KOPT-K1 (cell line): ENCODE measurements around the gene CDK16.

Experiments
- H3K27ac ChIP-seq: fragments of 200-600 bp; sonication (generic); 2 replicates; pipeline ENCODE4 v1.5.1; 2016; ENCODE audit warnings: antibody characterized with exemption, mild to moderate bottlenecking, low read depth, low read length; ENCODE audit not compliant: poor library complexity, severe bottlenecking
- H3K36me3 ChIP-seq: fragments of 200-600 bp; sonication (generic); 2 replicates; pipeline ENCODE4 v1.5.1; 2017; ENCODE audit warnings: antibody characterized with exemption, mild to moderate bottlenecking, low read length, moderate library complexity; ENCODE audit not compliant: insufficient read depth
- H3K9me3 ChIP-seq: fragments of 200-600 bp; sonication (generic); 2 replicates; pipeline ENCODE4 v1.5.1; 2017; ENCODE audit warnings: antibody characterized with exemption, low read length, mild to moderate bottlenecking; ENCODE audit not compliant: insufficient read depth, poor library complexity, severe bottlenecking

Gene CDK16

DNA sequence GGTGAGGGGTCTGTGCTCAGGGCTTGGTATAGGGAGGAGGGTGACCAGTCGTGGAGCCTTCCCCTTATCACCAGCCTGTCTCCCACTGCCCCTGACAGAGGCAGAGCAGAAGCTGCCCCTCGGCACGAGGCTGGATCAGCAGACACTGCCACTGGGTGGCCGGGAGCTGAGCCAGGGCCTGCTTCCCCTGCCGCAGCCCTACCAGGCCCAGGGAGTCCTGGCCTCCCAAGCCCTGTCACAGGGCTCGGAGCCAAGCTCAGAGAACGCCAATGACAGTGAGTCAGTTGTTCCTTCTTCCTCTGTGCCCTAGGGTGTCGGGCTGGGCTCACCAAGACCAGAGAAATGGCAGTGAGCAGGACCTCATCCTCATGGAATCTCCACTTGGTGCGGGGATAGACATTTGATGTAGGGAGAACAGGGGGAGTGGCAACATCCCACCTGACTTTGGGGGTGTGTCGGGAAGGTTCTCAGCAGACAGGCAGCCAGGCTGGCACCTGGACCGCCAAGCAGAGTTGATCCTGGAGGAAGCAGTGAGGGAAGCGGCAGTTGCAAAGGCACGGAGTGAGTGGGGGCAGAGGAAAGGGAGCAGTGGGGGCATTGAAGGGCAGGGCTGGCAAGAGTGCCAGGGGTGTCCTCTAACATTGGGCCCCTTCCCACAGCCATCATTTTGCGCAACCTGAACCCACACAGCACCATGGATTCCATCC, 39.1 kb upstream of the CDK16 start:
- H3K36me3 ChIP-seq = peaks cover 94% of the 10 kb centered on the region
- no peak overlapping the region for H3K27ac ChIP-seq

DNA sequence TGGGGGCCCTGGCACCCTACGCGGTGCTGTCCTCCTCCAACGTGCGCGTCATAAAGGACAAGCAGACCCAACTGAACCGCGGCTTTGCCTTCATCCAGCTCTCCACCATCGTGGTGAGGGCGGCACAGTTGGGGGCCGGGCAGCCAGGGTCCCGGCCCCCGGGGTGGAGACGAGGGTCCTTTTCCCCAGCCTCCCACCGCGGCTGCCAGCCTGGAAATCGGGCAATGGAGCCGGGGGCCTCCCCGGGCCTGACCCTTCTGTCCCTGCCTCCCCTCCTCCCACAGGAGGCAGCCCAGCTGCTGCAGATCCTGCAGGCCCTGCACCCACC, 38.6 kb upstream of the CDK16 start:
- no peak overlapping the region for H3K27ac ChIP-seq
- peaks cover 94% of the 10 kb centered on the region for H3K36me3 ChIP-seq
- no peaks in the 10 kb centered on the region for H3K9me3 ChIP-seq

More for the DNA sequence above, 39.1 kb upstream of the CDK16 start:
- H3K9me3 ChIP-seq = no peaks in the 10 kb centered on the region

DNA sequence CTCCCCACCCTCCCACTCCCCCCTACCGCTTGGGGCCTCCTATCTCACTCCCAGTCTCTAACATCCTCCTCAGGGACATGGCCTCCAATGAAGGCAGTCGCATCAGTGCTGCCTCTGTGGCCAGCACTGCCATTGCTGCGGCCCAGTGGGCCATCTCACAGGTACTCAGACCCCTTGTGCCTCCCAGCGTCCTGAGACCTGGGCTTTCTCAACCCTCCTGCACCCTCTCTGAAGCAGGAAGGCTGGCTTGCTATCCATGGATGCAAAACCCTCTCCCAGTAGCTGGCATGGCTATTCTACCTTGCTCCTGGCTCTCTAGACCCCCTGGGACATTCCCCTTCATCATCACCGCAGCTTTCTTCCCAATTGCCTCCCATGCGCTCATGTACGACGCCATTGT, 38.1 kb upstream of the CDK16 start:
- Histone ChIP-seq H3K36me3 (peaks cover 94% of the 10 kb centered on the region), H3K9me3 (no peaks in the 10 kb centered on the region), H3K27ac (no peak overlapping the region)

DNA sequence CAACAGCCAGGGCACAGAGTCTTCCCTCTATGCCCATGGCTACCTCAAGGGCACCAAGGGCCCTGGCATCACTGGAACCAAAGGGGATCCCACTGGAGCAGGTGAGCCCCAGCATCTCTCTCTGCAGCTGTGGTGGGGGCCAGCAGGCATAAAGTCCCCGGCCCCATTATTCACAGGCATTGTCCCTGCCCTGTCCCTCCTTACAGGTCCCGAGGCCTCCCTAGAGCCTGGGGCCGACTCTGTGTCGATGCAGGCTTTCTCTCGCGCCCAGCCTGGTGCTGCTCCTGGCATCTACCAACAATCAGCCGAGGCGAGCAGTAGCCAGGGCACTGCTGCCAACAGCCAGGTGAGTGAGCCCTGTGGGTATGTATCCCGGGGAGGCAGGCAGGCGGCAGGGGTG, 37.2 kb upstream of the CDK16 start:
- Histone ChIP-seq H3K9me3 (no peaks in the 10 kb centered on the region), H3K36me3 (peaks cover 94% of the 10 kb centered on the region), H3K27ac (no peak overlapping the region)

DNA sequence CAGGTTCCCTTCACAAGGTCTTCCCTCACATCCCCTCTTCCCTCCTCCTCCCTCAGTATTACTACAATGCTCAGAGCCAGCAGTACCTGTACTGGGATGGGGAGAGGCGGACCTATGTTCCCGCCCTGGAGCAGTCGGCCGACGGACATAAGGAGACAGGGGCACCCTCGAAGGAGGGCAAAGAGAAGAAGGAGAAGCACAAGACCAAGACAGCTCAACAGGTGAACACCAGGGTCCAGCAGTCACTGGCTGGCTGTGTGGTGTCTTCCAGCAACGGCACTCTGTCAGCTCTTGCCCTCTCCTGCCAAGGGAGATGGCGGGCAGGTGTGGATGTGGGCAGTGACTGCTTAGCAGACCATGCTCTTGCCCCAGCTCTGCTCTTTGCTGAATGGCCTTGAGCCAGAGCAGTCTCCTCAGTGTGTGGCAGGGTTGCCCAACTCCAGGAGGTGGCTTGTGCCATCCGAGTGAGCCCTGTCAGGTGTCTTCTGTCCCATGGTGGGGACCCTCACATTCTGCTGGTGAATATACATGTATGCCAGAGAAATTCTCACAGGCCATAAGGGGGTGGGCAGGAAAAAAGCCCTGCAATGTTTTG, 36.3 kb upstream of the CDK16 start:
- peaks cover 94% of the 10 kb centered on the region for H3K36me3 ChIP-seq
- no peak overlapping the region for H3K27ac ChIP-seq
- H3K9me3 ChIP-seq = no peaks in the 10 kb centered on the region

DNA sequence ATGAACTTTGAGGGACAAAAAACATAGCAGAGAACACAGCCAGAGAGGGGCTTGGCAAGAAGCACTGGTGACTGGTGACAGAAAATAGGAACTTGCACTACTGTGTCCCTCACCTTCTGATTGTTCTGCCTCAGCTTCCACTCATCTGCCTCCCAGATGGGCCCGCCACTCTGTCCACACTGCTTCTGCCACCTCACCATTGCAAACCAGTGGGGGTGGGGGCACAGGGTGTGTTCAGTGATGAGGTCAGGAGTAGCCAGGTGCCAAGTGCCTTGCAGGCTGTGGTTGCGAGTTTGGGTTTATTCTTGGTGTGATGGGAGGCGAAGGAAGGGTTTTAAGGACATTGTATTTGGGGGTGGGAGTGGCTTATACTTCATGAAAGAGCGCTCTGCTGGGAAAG, 34.0 kb upstream of the CDK16 start:
- H3K27ac ChIP-seq = no peak overlapping the region
- H3K9me3 ChIP-seq = no peaks in the 10 kb centered on the region
- H3K36me3 ChIP-seq = peaks cover 74% of the 10 kb centered on the region

DNA sequence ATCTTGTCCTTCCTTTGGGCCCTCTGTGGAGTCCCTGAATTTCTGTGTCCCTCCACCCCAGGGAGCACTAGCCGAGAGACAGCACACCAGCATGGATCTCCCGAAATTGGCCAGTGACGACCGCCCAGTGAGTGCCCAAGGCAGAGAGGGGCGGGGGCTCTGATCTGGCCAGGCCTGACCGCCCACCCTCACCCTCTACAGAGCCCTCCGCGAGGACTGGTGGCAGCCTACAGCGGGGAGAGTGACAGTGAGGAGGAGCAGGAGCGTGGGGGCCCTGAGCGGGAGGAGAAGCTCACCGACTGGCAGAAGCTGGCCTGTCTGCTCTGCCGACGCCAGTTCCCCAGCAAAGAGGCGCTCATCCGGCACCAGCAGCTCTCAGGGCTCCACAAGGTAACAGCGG, 33.2 kb upstream of the CDK16 start:
- no peak overlapping the region for H3K27ac ChIP-seq
- H3K36me3 ChIP-seq = peaks cover 68% of the 10 kb centered on the region

DNA sequence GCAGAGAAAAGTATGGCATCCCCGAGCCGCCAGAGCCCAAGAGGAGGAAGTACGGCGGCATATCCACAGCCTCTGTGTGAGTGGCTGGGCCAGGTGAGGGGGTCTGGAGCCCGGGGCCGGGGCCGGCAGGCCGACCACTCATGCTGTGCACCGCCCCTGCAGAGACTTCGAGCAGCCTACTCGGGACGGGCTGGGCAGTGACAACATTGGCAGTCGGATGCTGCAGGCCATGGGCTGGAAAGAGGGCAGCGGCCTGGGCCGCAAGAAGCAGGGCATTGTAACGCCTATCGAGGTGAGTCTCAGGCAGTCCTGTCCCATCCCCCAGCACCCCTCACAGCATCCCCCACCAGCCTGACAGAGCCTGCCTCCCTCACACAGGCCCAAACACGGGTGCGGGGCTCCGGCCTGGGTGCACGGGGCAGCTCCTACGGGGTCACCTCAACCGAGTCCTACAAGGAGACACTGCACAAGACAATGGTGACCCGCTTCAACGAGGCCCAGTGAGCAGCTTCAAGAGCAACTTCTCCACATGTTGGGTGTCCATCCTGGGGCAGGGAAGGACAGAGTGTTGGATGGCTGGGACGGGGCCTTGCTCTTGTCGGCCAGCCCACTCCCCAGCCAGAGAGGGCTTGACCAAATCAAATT, 32.3 kb upstream of the CDK16 start:
- H3K9me3 ChIP-seq = no peaks in the 10 kb centered on the region
- H3K27ac ChIP-seq = no peak overlapping the region
- H3K36me3 ChIP-seq = peaks cover 59% of the 10 kb centered on the region

More for the DNA sequence above, 33.2 kb upstream of the CDK16 start:
- no peaks in the 10 kb centered on the region for H3K9me3 ChIP-seq

DNA sequence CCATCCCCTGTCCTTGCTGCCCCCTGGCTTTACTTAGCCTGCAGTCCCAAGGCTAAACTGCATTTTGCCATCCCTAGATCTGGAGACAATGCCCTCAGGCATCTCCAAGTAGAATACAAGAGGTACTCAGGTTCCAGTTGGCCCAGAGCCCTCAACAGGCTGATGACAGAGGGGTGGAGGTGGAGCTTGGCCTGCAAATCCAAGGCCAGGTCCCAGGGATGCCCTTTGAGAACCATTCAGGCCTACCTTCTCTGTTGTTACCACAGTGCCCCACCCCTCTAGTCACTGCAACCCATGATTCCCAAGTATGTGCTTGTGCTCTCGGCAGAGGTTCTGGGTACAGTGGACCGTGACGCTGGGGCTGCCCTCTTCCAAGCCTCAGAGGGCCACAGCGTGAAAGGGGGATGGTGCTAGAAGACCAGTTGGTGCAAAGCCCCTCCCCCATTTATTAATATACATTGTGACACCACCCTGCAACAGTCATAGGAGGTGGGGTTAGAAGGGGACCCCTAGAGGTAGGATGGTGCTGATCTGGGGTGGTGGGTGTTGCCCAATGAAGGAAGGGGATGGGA, 31.3 kb upstream of the CDK16 start:
- Histone ChIP-seq H3K9me3 (no peaks in the 10 kb centered on the region), H3K36me3 (peaks cover 49% of the 10 kb centered on the region), H3K27ac (no peak overlapping the region)

DNA sequence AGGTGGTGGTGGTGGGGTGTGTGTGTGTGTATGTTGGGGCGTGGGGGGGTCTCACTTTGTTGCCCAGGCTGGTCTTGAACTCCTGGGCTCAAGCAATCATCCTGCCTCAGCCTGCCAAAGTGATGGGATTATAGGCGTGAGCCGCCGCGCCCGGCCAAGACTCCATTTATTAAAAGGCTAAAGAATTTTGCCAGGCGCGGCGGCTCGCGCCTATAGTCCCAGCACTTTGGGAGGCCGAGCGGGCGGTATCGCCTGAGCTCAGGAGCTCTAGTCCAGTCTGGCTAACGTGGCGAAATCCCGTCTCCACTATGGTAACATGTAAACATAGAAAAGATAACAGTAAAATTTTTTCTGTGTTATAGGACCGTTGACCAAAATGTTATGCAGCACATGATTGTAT, 28.6 kb upstream of the CDK16 start:
- Histone ChIP-seq H3K27ac (peak overlapping the region; percentile 93), H3K36me3 (peaks cover 26% of the 10 kb centered on the region), H3K9me3 (no peaks in the 10 kb centered on the region)

DNA sequence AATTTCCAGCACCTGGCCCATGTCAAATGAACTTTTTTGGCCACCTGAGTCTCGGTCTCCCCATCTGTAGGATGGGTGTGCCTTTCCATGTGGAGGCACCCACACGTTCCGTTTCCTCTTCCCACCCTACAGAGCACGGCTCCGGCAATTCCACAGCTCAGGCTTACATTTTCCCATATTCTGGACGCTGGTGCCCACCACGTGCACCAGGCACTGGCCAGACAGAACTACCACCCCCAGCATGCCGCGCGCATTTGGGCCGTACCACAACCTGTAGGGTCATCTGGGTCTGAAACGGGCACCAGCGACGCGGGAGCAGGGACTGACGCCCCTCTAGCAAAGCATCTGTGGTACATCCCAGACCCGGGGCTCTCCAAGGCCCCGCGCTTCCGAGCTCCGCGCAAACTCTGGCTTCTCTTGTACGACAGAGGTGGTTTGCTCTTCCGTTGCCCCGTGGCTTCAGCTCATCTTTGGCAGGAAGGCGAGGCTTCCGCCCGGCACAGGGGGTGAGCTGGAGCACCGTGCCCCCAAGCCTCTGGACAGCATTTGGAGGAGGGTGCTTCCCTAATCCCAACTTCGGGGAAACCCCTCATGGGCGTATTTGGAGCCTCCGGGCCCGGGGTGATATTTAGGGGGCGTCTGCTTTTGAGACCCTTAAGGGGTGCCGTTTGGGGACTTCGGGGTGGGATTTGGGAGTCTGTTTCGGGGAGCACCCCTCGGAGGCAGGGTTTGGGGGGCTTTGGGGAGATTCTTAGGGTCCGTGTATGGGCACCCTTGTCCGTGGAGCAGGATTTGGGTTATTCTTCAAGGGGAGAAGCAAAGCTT, 27.8 kb upstream of the CDK16 start:
- H3K9me3 ChIP-seq = no peaks in the 10 kb centered on the region
- H3K27ac ChIP-seq = peak overlapping the region; percentile 93
- peaks cover 21% of the 10 kb centered on the region for H3K36me3 ChIP-seq

DNA sequence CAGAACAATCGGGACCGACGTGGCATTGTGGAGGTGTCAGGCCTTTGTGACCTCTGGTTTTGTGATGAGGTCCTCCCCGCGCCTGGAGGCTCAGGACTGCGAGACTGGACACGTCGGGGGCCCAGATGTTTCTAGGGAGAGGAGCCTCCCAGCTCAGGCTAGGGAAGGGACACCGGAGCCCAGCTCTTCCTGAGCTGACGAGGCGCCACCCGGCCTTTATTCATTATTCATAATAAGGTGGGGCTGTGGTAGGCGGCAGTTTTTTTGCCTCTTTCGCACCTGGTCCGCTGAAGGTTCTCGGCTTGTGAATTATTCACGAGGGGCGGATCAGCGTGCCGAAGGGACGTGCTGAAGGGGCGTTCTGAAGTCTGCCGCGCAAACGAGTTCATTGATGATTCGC, 27.1 kb upstream of the CDK16 start:
- H3K9me3 ChIP-seq = no peaks in the 10 kb centered on the region
- H3K36me3 ChIP-seq = peaks cover 21% of the 10 kb centered on the region
- peak overlapping the region; percentile 93 for H3K27ac ChIP-seq

DNA sequence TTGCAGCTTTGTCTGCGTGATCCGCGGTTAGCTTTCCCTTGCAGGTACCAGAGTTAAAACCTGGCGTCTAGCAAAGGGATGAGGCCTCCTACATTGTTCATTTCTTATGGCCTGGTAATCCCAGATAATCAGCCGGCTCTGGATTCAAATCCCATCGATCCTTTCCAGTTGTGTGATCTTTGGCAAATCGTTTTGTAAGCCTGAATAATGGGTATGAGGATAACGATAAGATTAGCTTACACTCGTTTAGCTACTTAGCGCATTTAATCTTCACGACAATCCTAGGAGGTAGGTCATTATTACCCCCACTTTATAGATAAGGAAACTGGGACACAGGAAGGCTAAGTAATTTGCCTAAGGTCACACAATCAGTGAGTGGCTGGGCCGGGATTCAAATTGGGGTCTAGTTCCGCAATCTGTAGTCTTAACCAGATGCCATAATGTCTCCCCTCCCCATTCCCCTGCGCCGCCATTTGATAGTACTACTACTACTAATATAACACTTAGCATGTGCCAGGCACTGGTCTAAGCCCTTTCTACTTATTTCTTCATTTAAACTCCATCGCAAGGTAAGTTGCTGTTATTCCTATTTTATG, 26.6 kb upstream of the CDK16 start:
- H3K27ac ChIP-seq = peak overlapping the region; percentile 93

DNA sequence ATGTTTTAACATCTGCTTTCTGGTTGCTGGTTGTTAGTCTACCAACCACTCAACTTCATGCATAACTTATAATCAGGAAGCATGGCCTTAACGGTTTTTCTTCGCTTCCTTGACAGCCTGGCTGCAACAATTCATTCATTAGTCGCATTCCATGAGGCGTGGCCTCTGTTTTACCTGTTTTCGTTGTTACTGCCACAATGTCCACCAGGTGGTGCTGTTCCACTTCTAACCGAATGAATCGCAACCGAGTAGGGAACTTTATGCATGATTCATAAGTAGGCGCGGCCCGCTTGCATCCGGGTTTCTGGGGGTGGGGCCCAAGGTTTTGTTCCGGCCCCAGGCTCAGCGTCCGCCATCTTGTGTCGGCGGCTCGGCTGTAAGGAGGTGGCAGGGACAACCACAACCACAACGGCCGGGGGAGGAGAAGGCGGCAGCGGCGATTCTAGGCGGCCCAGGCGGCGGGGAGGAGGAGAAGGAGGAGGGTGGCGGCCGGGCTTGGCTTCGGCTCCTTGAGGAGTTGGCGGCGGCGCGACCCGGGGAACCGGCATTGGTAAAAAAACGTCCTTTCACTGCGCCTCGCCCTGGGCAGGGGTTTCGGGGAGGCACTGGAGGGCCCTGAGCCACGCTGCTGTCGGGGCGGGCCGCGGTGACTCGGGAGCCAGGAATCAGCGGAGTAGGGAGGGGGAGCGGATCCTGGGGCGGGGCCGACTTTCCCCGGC, 24.8 kb upstream of the CDK16 start, which contains the start of gene UBA1:
UBA1 (plus strand) TSS at position 355 of the 719 bp plus-strand sequence. CDS start 4,974 bp downstream, outside the sequence.
- Histone ChIP-seq H3K9me3 (no peaks in the 10 kb centered on the region), H3K36me3 (peaks cover 33% of the 10 kb centered on the region), H3K27ac (peak within 1 kb of the TSS; percentile 93)

More for the DNA sequence above, 26.6 kb upstream of the CDK16 start:
- Histone ChIP-seq H3K36me3 (peaks cover 21% of the 10 kb centered on the region), H3K9me3 (no peaks in the 10 kb centered on the region)
